ENCODE measurements around the gene DNM2. TPM values are rescaled to one million over a fixed set of nuclear protein-coding genes. Genes with fewer than 3 reads are reported as not detected.

The DNM2 gene
- total RNA-seq, 3 donors from 2014 or later: 83.1 to 98.6 (median 84.5) TPM

GRCh38 chr19:10707440-10707839 is 10.4 kb upstream of the DNM2 start:
- Histone ChIP-seq H3K9me3 (no peaks in the 10 kb centered on the region), H3K4me3 (no peak overlapping the region), H3K27ac (no peak overlapping the region), H3K4me1 (no peaks in the 10 kb centered on the region), H3K36me3 (no peaks in the 10 kb centered on the region), H3K27me3 (no peaks in the 10 kb centered on the region)
- no peak for DNase-seq (ENCODE audit: low spot score in 2 of 2)
- no peak for TF ChIP-seq POLR2A (IDR thresholded peaks at IDR 0.05)
- no peak for TF ChIP-seq POLR2AphosphoS5 (IDR thresholded peaks at IDR 0.05)
- TF ChIP-seq CTCF (IDR thresholded peaks at IDR 0.05): no peak
- intact Hi-C loops (cut with DNase I; ENCODE audit: low total_unique reads): no loop called here

GRCh38 chr19:10708291-10708690 is 9.6 kb upstream of the DNM2 start:
- Histone ChIP-seq H3K9me3 (no peaks in the 10 kb centered on the region), H3K27me3 (no peaks in the 10 kb centered on the region), H3K4me1 (no peaks in the 10 kb centered on the region), H3K27ac (no peak overlapping the region), H3K36me3 (no peaks in the 10 kb centered on the region), H3K4me3 (no peak overlapping the region)
- no peak for DNase-seq (ENCODE audit: low spot score in 2 of 2)
- TF ChIP-seq CTCF (IDR thresholded peaks at IDR 0.05): no peak
- TF ChIP-seq POLR2AphosphoS5 (IDR thresholded peaks at IDR 0.05): no peak
- TF ChIP-seq POLR2A (IDR thresholded peaks at IDR 0.05): no peak
- intact Hi-C loops (cut with DNase I; ENCODE audit: low total_unique reads): no loop called here

- TF ChIP-seq POLR2AphosphoS5 (IDR thresholded peaks at IDR 0.05) (no peak), CTCF (IDR thresholded peaks at IDR 0.05) (no peak), POLR2A (IDR thresholded peaks at IDR 0.05) (no peak)
- intact Hi-C loops (cut with DNase I; ENCODE audit: low total_unique reads): loop anchor here (10.0 kb wide), 1 partner anchor 53 kb away; no protein-coding TSS in a partner anchor
- H3K27ac ChIP-seq: no peak overlapping the region
Measured at GRCh38 chr19:10712045-10712444, 5.8 kb upstream of the DNM2 start.

GRCh38 chr19:10712754-10713153 is 5.1 kb upstream of the DNM2 start:
- no peak for DNase-seq (ENCODE audit: low spot score in 2 of 2)
- Histone ChIP-seq H3K36me3 (no peaks in the 10 kb centered on the region), H3K27me3 (no peaks in the 10 kb centered on the region), H3K9me3 (no peaks in the 10 kb centered on the region), H3K4me1 (no peaks in the 10 kb centered on the region), H3K4me3 (no peak overlapping the region), H3K27ac (no peak overlapping the region)
- intact Hi-C loops (cut with DNase I; ENCODE audit: low total_unique reads): loop anchor here (10.0 kb wide), 1 partner anchor 52 kb away; no protein-coding TSS in a partner anchor
- TF ChIP-seq CTCF (IDR thresholded peaks at IDR 0.05): no peak

More at GRCh38 chr19:10712045-10712444, 5.8 kb upstream of the DNM2 start:
- Histone ChIP-seq H3K9me3 (no peaks in the 10 kb centered on the region), H3K36me3 (no peaks in the 10 kb centered on the region), H3K27me3 (no peaks in the 10 kb centered on the region), H3K4me3 (no peak overlapping the region), H3K4me1 (no peaks in the 10 kb centered on the region)
- DNase-seq (ENCODE audit: low spot score in 2 of 2): no peak

- no peak overlapping the region for H3K4me3 ChIP-seq
- no peak for DNase-seq (ENCODE audit: low spot score in 2 of 2)
- H3K27me3 ChIP-seq: no peaks in the 10 kb centered on the region
- TF ChIP-seq POLR2AphosphoS5 (IDR thresholded peaks at IDR 0.05): no peak
- TF ChIP-seq CTCF (IDR thresholded peaks at IDR 0.05): no peak
- TF ChIP-seq POLR2A (IDR thresholded peaks at IDR 0.05): no peak
- intact Hi-C loops (cut with DNase I; ENCODE audit: low total_unique reads): loop anchor here (10.0 kb wide), 1 partner anchor 51 kb away; no protein-coding TSS in a partner anchor
- H3K36me3 ChIP-seq: no peaks in the 10 kb centered on the region
- H3K4me1 ChIP-seq: no peaks in the 10 kb centered on the region
- no peak overlapping the region for H3K27ac ChIP-seq
- H3K9me3 ChIP-seq: no peaks in the 10 kb centered on the region
Measured at GRCh38 chr19:10713317-10713716, 4.6 kb upstream of the DNM2 start.
